HCT116 (cell line): ENCODE measurements around the gene EEF2. TPM values are rescaled to one million over a fixed set of nuclear protein-coding genes. Genes with fewer than 3 reads are reported as not detected.
A peak's percentile ranks its signal among the peaks of the same experiment; 100 is the strongest.
"Not testable (repeated sequence)": the region's sequence is repeated elsewhere in the genome, so short reads cannot be mapped to it uniquely, and the experiment has no call there.

Source experiments
- ATAC-seq: fragments of 200-7000 bp; cut with Tn5 transposase; 2 replicates; pipeline ENCODE4 v1.9.1; 2020; ENCODE audit warnings: mild to moderate bottlenecking, moderate library complexity
- BruUV-seq: library from RNA; stranded (reverse); fragments of 400-500 nt; replicated peaks from 2 replicates; lab custom pipeline; 2021; lab: Mats Ljungman, UMichigan
- CTCF ChIA-PET: fragments of 300-600 bp; sonication (Branson Sonifier 250); formaldehyde crosslinking; loops from one replicate; lab custom pipeline; 2021; ENCODE audit warnings: antibody characterized with exemption; lab: Charles Lee
- POLR2A ChIA-PET: fragments of 300-600, 350-600 bp; sonication (Branson Sonifier 250); formaldehyde crosslinking; loops from one replicate; lab custom pipeline; 2021; ENCODE audit warnings: antibody characterized with exemption; lab: Charles Lee
- RAD21 ChIA-PET, 2 experiments: fragments of 300-600 bp; sonication (Branson Sonifier 250); formaldehyde crosslinking; loops; one replicate each; lab custom pipeline; 2023; ENCODE audit warnings: low total read pairs in 2 of 2; ENCODE audit not compliant: uncharacterized antibody in 2 of 2, unreplicated experiment in 2 of 2, low non-redundant PET in 1 of 2; lab: Charles Lee
- DNase-seq: peaks from one replicate; pipeline ENCODE4 v3.0.0-alpha.2; 2010; ENCODE audit warnings: low read depth, low spot score
- H2AFZ ChIP-seq: fragments of 200-600 bp; shearing (Covaris generic), sonication (generic); 2 replicates; pipeline ENCODE4 v1.6.1; 2017; ENCODE audit warnings: low read depth, mixed run types, mixed read lengths, antibody characterized with exemption, low read length; ENCODE audit not compliant: poor library complexity, severe bottlenecking
- H3K27ac ChIP-seq: 2 replicates; pipeline ENCODE4 v1.5.1; 2012; ENCODE audit warnings: low read depth, low read length
- H3K27me3 ChIP-seq: fragments of 200-600 bp; sonication (generic); 2 replicates; pipeline ENCODE4 v1.6.1; 2016; ENCODE audit warnings: mixed run types, low read length, mixed read lengths; ENCODE audit not compliant: insufficient read depth
- H3K36me3 ChIP-seq, 2 experiments: fragments of 200-500 bp in 1 of 2; fragments of 200-600 bp in 1 of 2; sonication (Bioruptor generic) in 1 of 2; sonication (generic) in 1 of 2; 2 replicates each; pipeline versions ENCODE4 v1.5.1 to v1.6.1; 2014 to 2016; ENCODE audit warnings: low read length in 2 of 2, inconsistent platforms in 1 of 2, mixed read lengths in 1 of 2, mixed run types in 1 of 2; ENCODE audit not compliant: insufficient read depth in 2 of 2, control insufficient read depth in 1 of 2
- H3K4me1 ChIP-seq, 2 experiments: fragments of 200-600 bp in 1 of 2; sonication (generic) in 1 of 2; 2 replicates each; pipeline versions ENCODE4 v1.5.1 to v1.6.1; 2012 to 2017; ENCODE audit warnings: low read length in 2 of 2, inconsistent platforms in 1 of 2, mild to moderate bottlenecking in 1 of 2, mixed read lengths in 1 of 2, mixed run types in 1 of 2, moderate library complexity in 1 of 2; ENCODE audit not compliant: insufficient read depth in 2 of 2, control insufficient read depth in 1 of 2
- H3K4me2 ChIP-seq: fragments of 200-600 bp; sonication (generic); 2 replicates; pipeline ENCODE4 v1.6.1; 2017; ENCODE audit warnings: mixed run types, low read length, mixed read lengths
- H3K4me3 ChIP-seq, 2 experiments: fragments of 200-600 bp in 1 of 2; sonication (generic) in 1 of 2; replicated peaks in 1 of 2; 2 replicates each; pipeline ENCODE4 v1.5.1; 2011 to 2016; ENCODE audit warnings: low read length in 2 of 2, control low read depth in 1 of 2, low read depth in 1 of 2, mild to moderate bottlenecking in 1 of 2, mixed read lengths in 1 of 2, mixed run types in 1 of 2
- H3K79me2 ChIP-seq: fragments of 200-600 bp; sonication (generic); 2 replicates; pipeline ENCODE4 v1.6.1; 2017; ENCODE audit warnings: mild to moderate bottlenecking, mixed run types, low read length, moderate library complexity, mixed read lengths; ENCODE audit not compliant: insufficient read depth
- H3K9ac ChIP-seq: fragments of 200-600 bp; sonication (generic); 2 replicates; pipeline ENCODE4 v1.6.1; 2016; ENCODE audit warnings: low read length, mixed read lengths
- H3K9me2 ChIP-seq: fragments of 200-600 bp; sonication (generic), shearing (Covaris generic); 2 replicates; pipeline ENCODE4 v1.6.1; 2017; ENCODE audit warnings: mixed run types, mild to moderate bottlenecking, moderate library complexity; ENCODE audit not compliant: insufficient read depth
- H3K9me3 ChIP-seq, 2 experiments: fragments of 200-500 bp in 1 of 2; fragments of 200-600 bp in 1 of 2; sonication (Bioruptor generic) in 1 of 2; sonication (generic) in 1 of 2; 2 replicates each; pipeline ENCODE4 v1.6.1; 2014 to 2017; ENCODE audit warnings: low read length in 2 of 2, mixed read lengths in 2 of 2, inconsistent platforms in 1 of 2, low read depth in 1 of 2, mild to moderate bottlenecking in 1 of 2, mixed run types in 1 of 2, moderate library complexity in 1 of 2; ENCODE audit not compliant: control insufficient read depth in 1 of 2, insufficient read depth in 1 of 2
- H4K20me1 ChIP-seq: fragments of 200-600 bp; sonication (generic), shearing (Covaris generic); 2 replicates; pipeline ENCODE4 v1.6.1; 2017; ENCODE audit warnings: mixed run types, mild to moderate bottlenecking, moderate library complexity; ENCODE audit not compliant: insufficient read depth
- ATF3 ChIP-seq: IDR thresholded peaks from 2 replicates; pipeline ENCODE4 v1.6.1; 2012
- EZH2 ChIP-seq: fragments of 200-600 bp; sonication (generic); IDR thresholded peaks from 2 replicates; pipeline ENCODE4 v1.6.1; 2017; ENCODE audit warnings: antibody characterized with exemption, mixed run types
- EZH2phosphoT487 ChIP-seq: fragments of 200-600 bp; IDR thresholded peaks from 2 replicates; pipeline ENCODE4 v1.6.1; 2018; ENCODE audit warnings: antibody characterized with exemption, borderline replicate concordance
- SP1 ChIP-seq: IDR thresholded peaks from 2 replicates; pipeline ENCODE4 v1.6.1; 2012; ENCODE audit warnings: low read depth
- intact Hi-C: fragments of 100-400 bp; cut with micrococcal nuclease; formaldehyde crosslinking; loops from 2 replicates; pipeline ENCODE4 v1.10.0; 2022
- total RNA-seq: library from RNA; stranded (reverse); gene quantifications from one replicate; pipeline ENCODE4 v1.2.1, GENCODE V29; 2021; ENCODE audit not compliant: unreplicated experiment

The EEF2 gene
- total RNA-seq, 1 experiment from 2014 or later = 3,796 TPM

- TF ChIP-seq ATF3 (no peak), EZH2 (no peak), EZH2phosphoT487 (no peak), SP1 (peak; percentile 88)
- TF ChIP-seq, all 23 proteins: peak for 7
Measured at GRCh38 chr19:4007021-4007835, 22.0 kb upstream of the EEF2 start, which contains the start of gene PIAS4 (continued).

GRCh38 chr19:4005436-4005835 is 20.2 kb upstream of the EEF2 start:
- intact Hi-C loops, H3K9ac ChIP-seq, DNase-seq, RAD21 ChIA-PET, ATAC-seq, H3K4me2 ChIP-seq, H3K9me3 ChIP-seq, H3K4me3 ChIP-seq, H3K27ac ChIP-seq, CTCF ChIA-PET, H2AFZ ChIP-seq, H3K36me3 ChIP-seq, BruUV-seq, H3K27me3 ChIP-seq, H3K9me2 ChIP-seq, H4K20me1 ChIP-seq: not testable (repeated sequence)
- POLR2A ChIA-PET = interaction anchor here (0.7 kb wide), 1 partner anchor 8 kb away, joined by 3 read pairs; no protein-coding TSS in a partner anchor
- Histone ChIP-seq H3K4me1 (peaks cover 7 to 14% of the 10 kb centered on the region in 2 experiments; a peak in 3 of 4 replicates), H3K79me2 (peaks cover 26% of the 10 kb centered on the region)

GRCh38 chr19:4000798-4001197 is 15.5 kb upstream of the EEF2 start:
- ChIA-PET CTCF (interaction anchor here (1.1 kb wide), 1 partner anchor 11 kb away, joined by 4 read pairs; no protein-coding TSS in a partner anchor), POLR2A (interaction anchor here (0.7 to 1.4 kb wide), 2 partner anchors 11 to 206 kb away, joined by 3 read pairs; no protein-coding TSS in a partner anchor)
- H3K36me3 ChIP-seq, H3K4me3 ChIP-seq, RAD21 ChIA-PET, intact Hi-C loops, H2AFZ ChIP-seq, H4K20me1 ChIP-seq, H3K4me1 ChIP-seq, H3K4me2 ChIP-seq, H3K27me3 ChIP-seq, H3K9ac ChIP-seq, H3K79me2 ChIP-seq, BruUV-seq, DNase-seq, H3K9me3 ChIP-seq, ATAC-seq, H3K9me2 ChIP-seq, H3K27ac ChIP-seq: not testable (repeated sequence)

GRCh38 chr19:3998667-3999412 is 13.6 kb upstream of the EEF2 start:
- H4K20me1 ChIP-seq, BruUV-seq, H3K4me3 ChIP-seq, intact Hi-C loops, CTCF ChIA-PET, ATAC-seq, H3K9ac ChIP-seq, H2AFZ ChIP-seq, H3K4me1 ChIP-seq, H3K4me2 ChIP-seq, H3K9me3 ChIP-seq, RAD21 ChIA-PET, H3K79me2 ChIP-seq, H3K9me2 ChIP-seq, DNase-seq, H3K27me3 ChIP-seq, H3K27ac ChIP-seq, POLR2A ChIA-PET, H3K36me3 ChIP-seq: not testable (repeated sequence)
